HEK293 (cell line): ENCODE results near the gene PTGES2.

ENCODE experiments used
- CTCF ChIP-seq: fragments of 450-650 bp; formaldehyde crosslinking; IDR thresholded peaks from 2 replicates; pipeline ENCODE4 v1.5.1; 2016; ENCODE audit warnings: missing biosample characterization, missing genetic modification characterization
- ZBTB1 ChIP-seq: fragments of 450-650 bp; formaldehyde crosslinking; IDR thresholded peaks from 2 replicates; pipeline ENCODE4 v1.5.1; 2016; ENCODE audit warnings: missing biosample characterization, missing genetic modification characterization

DNA sequence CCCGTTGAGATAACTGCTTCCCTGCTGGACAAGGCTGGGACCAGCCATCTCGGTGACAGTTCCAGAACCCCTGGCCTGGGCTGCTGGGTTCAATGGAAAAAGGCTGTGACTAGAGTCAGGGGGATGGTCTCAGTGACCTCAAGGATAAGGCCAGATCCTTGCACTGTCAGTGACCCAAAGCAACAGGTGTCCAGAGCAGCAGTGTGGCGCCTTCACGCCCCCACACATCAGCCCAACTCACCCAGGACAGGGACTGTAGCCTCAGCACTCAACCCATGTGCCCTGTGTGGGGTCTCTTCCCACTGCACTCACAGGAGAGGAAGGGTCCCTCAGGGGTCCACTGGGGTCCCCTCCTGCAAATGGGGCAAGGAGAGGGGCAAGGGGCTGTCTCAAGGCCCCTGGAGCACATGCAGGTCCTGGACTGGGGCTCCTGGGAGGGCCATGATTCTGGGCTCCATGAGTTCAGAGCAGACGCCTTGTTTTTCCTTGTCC is 21.0 kb upstream of the PTGES2 start:
- TF ChIP-seq CTCF (tag by site-specific recombination) (no peak), ZBTB1 (tag by site-specific recombination) (no peak)
